Embryonic facial prominence (tissue), 1 donor: ENCODE measurements around the gene TULP3.

Experiments used
- DNase-seq: peaks from one replicate; pipeline ENCODE4 v3.0.0-alpha.2; 2016; ENCODE audit errors: extremely low spot score

Gene TULP3

DNA sequence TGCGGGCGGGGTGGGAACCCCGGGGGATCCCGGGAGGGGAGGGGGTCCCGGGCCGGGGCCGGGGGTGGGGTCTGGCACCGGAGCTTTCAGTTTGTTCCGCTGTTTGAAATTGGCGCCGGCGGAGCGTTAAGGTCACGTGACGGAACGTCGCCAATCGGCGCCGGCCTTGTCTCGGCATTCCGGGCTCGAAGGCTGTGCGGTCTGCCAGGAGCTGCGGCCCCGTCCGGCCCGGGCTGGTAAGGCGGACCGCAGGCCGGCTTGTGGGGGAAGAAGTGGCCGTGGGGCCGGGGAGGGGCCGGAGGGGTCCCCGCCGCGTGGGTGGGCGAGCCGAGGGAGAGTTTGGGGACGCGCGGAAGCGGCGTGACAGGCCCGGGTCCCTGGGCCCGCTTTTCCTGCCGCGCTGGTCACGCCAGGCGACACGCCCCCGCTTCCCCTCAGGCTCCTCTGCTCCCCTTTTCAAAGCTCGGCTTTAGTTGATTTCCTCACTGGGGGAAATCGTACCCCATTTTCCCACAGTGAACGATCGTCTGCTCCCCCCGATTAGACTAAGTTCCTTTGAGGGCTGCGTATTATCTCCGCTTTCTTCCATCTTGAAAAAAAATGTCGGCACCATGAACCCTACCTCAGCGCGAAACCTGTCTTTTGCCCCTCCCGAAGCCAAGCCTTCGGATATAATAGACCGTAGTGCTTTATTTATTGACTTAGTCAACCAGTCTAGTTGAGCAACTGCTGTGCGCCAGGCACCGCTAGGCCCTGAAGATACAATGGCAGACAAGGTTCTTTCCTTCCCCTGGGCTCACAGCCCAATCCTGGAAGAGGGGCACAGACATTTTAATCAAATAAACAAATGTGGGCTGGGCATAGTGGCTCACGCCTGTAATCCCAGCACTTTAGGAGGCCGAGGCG is 13.4 kb upstream of the TULP3 start, which contains the start of the genes FOXM1 and RHNO1:
FOXM1 (minus strand) TSS at position 128 of the 906 bp plus-strand sequence. CDS start 2,696 bp downstream, outside the sequence.
RHNO1 (plus strand) TSS at position 177 of the 906 bp plus-strand sequence. CDS start 8,144 bp downstream, outside the sequence.
- DNase-seq, result peak; percentile 79

GRCh38 chr12:2877953-2878732 is 12.5 kb upstream of the TULP3 start:
- DNase-seq, result no peak

DNA sequence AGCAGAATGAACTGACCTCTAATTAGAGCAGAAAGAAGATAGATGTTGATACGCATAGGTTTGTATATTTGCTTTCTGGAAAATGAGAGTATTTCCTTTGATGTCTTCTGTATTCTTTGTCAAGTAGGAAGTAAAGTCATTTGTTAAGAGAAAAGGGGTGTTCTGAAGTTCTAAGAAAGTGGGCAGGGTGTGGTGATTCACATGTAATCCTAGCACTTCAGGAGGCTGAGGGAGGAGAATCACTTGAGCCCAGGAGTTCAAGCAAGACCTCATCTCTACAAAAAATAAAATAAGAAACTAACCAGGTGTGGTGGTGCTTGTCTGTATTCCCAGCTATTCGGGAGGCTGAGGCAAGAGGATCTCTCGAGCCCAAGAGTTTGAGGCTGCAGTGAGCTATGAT is 10.8 kb upstream of the TULP3 start:
- no peak for DNase-seq

DNA sequence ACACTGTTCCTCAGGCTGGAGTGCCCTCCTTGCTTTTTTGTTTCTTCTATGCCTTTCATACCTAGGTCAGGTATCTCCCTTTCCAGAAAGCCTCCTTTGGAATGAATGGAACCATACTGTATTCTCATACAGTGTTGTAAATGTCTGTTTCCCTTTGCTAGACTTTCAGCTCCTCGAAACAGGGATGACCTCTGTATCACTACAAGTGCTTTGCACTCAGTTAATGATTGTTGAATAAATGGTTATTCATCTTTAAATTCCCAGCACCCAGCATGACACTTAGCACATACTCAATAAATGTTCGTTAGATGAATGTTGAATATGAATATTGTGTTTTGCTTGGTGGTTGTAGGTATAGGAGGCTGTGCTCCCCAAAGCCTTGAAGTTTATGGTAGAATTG is 5.9 kb upstream of the TULP3 start:
- no peak for DNase-seq

DNA sequence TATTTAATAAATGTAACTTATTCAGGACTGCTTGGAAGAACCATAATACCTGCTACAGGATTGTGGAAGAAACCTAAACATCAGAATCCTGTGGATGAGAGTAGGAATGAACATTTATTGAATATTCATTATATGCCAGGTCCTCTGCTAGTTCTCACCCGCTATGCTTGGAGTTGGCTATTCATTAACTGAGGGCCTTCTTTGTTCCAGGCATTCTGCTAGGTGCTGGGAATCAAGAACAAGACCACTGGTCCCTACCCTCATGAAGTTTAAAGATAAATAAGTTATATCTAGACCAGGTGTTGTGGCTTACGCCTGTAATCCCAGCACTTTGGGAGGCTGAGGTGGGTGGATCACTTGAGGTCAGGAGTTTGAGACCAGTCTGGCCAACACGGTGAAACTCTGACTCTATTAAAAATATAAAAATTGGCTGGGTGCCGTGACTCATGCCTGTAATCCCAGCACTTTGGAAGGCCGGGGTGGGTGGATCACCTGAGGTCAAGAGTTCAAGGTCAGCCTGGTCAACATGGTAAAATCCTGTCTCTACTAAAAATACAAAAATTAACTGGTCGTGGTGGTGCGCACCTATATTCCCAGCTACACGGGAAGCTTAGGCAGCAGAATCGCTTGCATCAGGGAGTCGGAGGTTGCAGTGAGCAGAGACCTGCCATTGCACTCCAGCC is 3.8 kb upstream of the TULP3 start:
- DNase-seq, result no peak

DNA sequence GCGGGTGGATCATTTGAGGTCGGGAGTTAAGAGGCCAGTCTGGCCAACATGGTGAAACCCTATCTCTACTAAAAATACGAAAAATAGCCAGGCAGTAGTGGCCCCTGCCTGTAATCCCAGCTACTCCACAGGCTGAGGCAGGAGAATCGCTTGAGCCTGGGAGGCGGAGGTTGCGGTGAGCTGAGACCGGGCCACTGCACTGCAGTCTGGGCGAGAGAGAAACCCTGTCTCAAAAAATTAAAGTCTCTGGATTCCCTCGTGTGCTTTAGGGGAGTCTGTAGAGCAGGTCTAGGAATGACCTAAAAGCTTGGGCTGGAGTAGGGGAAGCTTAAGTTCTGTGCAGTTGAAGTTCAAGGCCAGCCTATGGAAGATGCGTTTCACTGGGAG is 697 bp upstream of the TULP3 start:
- DNase-seq, result no peak

DNA sequence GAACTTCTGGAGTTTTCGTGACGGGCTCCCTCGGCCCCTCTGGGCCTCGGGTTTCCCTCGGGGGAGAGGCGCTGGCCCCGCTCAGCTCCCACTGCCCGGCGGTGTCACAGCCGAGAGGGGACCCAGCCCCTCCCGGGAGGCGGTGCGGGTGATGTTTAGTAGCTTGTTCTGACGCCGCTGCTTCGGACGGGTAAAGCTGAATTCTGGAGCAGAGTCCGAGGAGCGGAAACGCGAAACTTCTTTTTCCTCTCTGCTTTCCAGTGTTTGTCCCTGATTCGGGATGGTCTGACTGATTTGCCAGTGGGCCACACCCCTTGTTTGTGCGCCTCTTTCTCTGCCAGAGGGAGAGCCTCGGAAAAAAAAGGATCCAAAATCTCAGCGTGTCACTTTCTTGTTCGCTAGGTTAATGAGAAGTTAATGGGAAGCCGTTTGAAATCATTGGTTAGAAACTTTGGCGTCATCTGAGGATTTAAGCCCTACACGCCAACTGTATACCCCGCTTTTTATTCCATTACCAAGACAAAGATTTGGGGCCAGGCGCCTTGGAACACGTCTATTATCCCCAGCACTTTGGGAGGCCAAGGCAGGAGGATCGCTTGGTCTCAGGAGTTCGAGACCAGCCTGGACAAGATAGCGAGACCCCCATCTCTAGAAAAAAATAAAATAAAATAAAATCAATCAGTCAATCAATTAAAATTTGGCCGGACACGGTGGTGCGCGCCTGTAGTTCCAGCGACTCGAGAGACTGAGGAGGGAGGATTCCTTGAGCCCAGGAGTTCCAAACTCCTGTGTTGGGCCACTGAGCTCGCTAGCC is 756 bp downstream of the TULP3 start:
- no peak for DNase-seq

DNA sequence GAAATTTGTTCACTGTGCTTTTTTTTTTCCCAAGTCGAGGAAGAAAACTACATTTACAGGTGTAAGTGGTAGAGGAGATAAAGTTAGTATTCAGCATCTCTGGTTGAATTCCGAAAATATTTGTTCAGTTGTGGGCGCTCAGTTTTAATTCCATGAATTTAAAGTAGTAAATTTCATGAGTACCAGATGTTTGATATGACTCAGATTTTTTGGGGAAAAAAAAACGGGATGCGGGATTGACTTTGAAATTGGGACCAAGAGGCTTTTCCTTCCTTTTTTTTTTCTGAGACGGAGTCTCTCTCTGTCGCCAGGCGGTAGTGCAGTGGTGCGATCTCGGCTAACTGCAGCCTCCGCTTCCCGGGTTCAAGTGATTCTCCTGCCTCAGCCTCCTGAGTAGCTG is 1.6 kb downstream of the TULP3 start:
- DNase-seq, result no peak

DNA sequence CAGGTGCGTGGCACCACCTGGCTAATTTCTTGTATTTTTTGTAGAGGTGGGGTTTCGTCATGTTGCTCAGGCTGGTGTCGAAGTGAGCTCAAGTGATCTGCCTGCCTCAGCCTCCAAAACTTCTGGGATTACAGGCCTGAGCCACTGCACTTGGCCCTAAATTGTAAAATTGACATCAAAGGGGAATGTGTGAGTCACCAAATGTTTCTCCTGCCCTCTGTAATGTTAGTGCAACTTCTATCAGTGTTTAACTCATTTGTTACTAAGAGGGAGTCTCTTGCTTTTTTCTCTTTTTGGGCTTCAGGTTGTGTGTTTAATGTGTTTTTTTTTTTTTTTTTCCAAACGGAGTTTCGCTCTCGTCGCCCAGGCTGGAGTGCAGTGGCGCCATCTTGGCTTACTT is 2.3 kb downstream of the TULP3 start:
- DNase-seq, result no peak

GRCh38 chr12:2895051-2895451 is 4.4 kb downstream of the TULP3 start:
- DNase-seq, result no peak

DNA sequence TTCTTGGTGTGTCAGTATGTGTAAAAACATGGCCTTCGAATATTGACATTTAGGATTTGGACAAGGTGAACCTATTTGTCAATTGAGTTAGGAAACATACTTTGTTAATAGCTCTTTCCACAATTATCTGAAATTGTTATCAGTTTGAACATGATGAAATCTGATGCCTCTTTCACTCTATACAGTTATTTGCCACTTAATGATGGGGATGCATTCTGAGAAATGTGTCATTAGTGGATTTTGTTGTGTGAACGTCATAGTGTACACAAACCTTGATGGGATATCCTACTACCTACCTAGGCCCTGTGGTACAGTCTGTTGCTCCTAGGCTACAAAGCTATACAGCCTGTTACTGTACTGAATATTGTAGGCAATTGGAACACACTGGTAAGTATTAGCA is 4.8 kb downstream of the TULP3 start:
- no peak for DNase-seq

- no peak for DNase-seq
Measured at GRCh38 chr12:2897418-2897817, 6.7 kb downstream of the TULP3 start.

GRCh38 chr12:2900642-2901041 is 10.0 kb downstream of the TULP3 start:
- no peak for DNase-seq

- no peak for DNase-seq
Measured at GRCh38 chr12:2902272-2902880, 11.7 kb downstream of the TULP3 start.

DNA sequence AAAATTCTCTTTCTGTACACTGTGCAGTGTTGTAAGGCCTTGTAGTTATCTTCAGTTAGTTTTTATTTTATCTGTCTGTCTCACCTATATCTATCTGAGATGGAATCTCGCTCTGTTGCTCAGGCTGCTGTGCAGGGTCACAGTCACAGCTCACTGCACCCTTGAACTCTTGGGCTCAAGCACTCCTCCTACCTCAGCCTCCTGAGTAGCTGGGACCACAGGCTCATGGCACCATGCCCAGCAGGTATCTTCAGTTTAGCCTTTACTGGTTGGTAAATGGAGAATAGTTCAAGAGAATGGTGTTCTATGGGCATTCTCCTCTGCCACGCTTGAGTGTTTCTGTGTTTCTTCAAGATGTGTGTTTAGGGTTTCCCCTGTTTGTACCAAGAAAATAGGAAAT is 13.6 kb downstream of the TULP3 start:
- no peak for DNase-seq

GRCh38 chr12:2912216-2912575 is 21.5 kb downstream of the TULP3 start:
- DNase-seq, result no peak

DNA sequence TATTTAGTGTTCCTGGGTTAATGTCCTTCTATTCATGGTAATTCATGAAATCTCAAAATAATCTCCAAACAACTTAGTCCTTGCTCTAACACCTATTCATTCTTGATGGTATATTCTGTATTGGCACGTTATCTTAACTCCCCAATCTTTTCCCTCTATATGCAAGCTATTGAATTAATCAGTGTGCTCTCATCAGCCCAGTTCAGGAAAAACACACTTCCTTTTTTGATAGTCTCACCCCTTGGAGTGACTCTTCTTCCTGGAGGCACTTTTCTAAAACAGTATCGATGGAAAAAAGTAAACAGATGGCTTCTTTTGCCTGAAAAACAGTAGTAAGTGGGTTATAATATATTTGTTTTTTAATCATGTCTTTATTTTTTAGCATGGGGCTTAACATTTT is 28.6 kb downstream of the TULP3 start:
- DNase-seq, result no peak

DNA sequence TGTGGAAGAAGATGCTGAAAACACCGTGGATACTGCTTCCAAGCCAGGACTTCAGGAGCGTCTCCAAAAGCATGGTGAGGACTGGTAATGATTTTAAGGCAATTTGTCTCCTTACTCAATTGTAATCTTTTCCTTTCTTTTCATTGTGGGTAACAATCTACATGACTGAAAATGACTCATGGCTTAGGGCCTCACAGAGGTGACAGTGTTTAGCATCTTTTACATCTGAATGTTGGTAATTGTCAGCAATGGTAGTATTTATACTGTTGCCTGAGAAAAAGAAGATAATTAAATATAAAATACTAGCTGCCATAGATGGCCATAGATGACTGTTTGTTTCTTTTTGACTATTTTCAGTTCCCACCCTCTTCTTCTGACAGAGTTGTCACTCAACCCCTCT is 31.6 kb downstream of the TULP3 start:
- DNase-seq, result no peak

DNA sequence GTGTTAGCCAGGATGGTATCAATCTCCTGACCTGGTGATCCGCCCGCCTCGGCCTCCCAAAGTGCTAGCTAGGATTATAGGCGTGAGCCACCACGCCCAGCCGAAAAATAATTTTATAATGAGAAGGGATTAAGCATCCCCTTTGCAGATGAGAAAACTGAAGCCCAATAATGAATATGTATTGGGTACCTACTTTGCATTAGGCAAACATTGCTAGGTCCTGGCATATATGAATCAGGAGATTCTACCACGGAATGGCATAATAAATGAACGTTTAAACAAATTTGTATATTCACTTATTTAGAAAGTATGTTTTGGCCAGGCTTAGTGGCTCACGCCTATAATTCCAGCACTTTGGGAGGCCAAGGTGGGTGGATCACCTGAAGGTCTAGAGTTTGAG is 32.4 kb downstream of the TULP3 start:
- no peak for DNase-seq

GRCh38 chr12:2924019-2924418 is 33.3 kb downstream of the TULP3 start:
- DNase-seq, result no peak
